HepG2 (cell line): ENCODE measurements around the gene UBR3. TPM values are rescaled to one million over a fixed set of nuclear protein-coding genes. Genes with fewer than 3 reads are reported as not detected.

Experiments used
- ATAC-seq: fragments of 200-7000 bp; cut with Tn5 transposase; 3 replicates; pipeline ENCODE4 v1.9.1; 2020; ENCODE audit warnings: mild to moderate bottlenecking, moderate library complexity
- BruUV-seq: library from RNA; stranded (reverse); fragments of 400-500 nt; replicated peaks from 2 replicates; lab custom pipeline; 2021; lab: Mats Ljungman, UMichigan
- CTCF ChIA-PET: fragments of 300-600 bp; formaldehyde crosslinking; extraction: SDS; loops from one replicate; lab custom pipeline; 2021; ENCODE audit warnings: low total read pairs, inconsistent platforms, low intra/inter-chr PET ratio; lab: Yijun Ruan, JAX
- POLR2A ChIA-PET: fragments of 350-600 bp; sonication (Branson Sonifier 250); formaldehyde crosslinking; loops from one replicate; lab custom pipeline; 2020; ENCODE audit warnings: antibody characterized with exemption, inconsistent platforms; lab: Yijun Ruan, JAX
- DNase-seq: peaks from one replicate; pipeline ENCODE4 v3.0.0-alpha.2; 2015; ENCODE audit warnings: low spot score
- FAIRE-seq: peaks from 3 replicates; lab custom pipeline; 2011; peaks lifted over from hg19 to GRCh38; lab: Jason Lieb, UNC
- H2AFZ ChIP-seq: one replicate; pipeline ENCODE4 v1.6.1; 2011; ENCODE audit warnings: low read length, inconsistent platforms
- H3K27ac ChIP-seq: fragments of 300-600 bp; 3 replicates; pipeline ENCODE4 v1.8.0; 2011; ENCODE audit warnings: mixed run types, mild to moderate bottlenecking, mixed read lengths, low read length, inconsistent platforms; ENCODE audit not compliant: insufficient read depth; ENCODE audit errors: extremely low read length
- H3K27me3 ChIP-seq, 2 experiments: fragments of 200-600 bp in 1 of 2; 2 replicates in 1 of 2; 3 replicates in 1 of 2; pipeline versions ENCODE4 v1.6.0 to v1.8.0; 2011; ENCODE audit warnings: low read length in 2 of 2, mild to moderate bottlenecking in 2 of 2, moderate library complexity in 2 of 2, inconsistent platforms in 1 of 2; ENCODE audit not compliant: insufficient read depth in 2 of 2, control insufficient read depth in 1 of 2
- H3K36me3 ChIP-seq, 2 experiments: fragments of 200-600 bp in 1 of 2; replicated peaks in 1 of 2; 2 replicates in 1 of 2; 3 replicates in 1 of 2; pipeline versions ENCODE4 v1.5.1 to v1.8.0; 2011; ENCODE audit warnings: low read length in 2 of 2, inconsistent platforms in 1 of 2; ENCODE audit not compliant: insufficient read depth in 2 of 2, control insufficient read depth in 1 of 2
- H3K4me1 ChIP-seq: 2 replicates; pipeline ENCODE4 v1.5.1; 2012; ENCODE audit warnings: low read length, inconsistent platforms; ENCODE audit not compliant: insufficient read depth
- H3K4me2 ChIP-seq: 2 replicates; pipeline ENCODE4 v1.6.0; 2011; ENCODE audit warnings: low read depth, low read length, inconsistent platforms
- H3K4me3 ChIP-seq, 3 experiments: fragments of 200-600 bp in 1 of 3; sonication (generic), shearing (Covaris generic) in 1 of 3; replicated peaks in 1 of 3; 2 replicates each; pipeline ENCODE4 v1.5.1; 2011 to 2016; ENCODE audit warnings: low read length in 3 of 3, inconsistent platforms in 2 of 3, low read depth in 2 of 3, mild to moderate bottlenecking in 2 of 3, control low read depth in 1 of 3, mixed read lengths in 1 of 3; ENCODE audit not compliant: insufficient read depth in 1 of 3
- H3K79me2 ChIP-seq: one replicate; pipeline ENCODE4 v1.6.1; 2011; ENCODE audit warnings: low read length, inconsistent platforms; ENCODE audit not compliant: insufficient read depth
- H3K9ac ChIP-seq: 2 replicates; pipeline ENCODE4 v1.6.0; 2011; ENCODE audit warnings: mild to moderate bottlenecking, low read depth, low read length, inconsistent platforms; ENCODE audit not compliant: insufficient read depth
- H3K9me3 ChIP-seq: 2 replicates; pipeline ENCODE4 v1.5.1; 2012; ENCODE audit warnings: mild to moderate bottlenecking, low read length
- H4K20me1 ChIP-seq: 2 replicates; pipeline ENCODE4 v1.6.0; 2011; ENCODE audit warnings: inconsistent platforms, mild to moderate bottlenecking, low read length, moderate library complexity; ENCODE audit not compliant: insufficient read depth
- FOXJ3 ChIP-seq: sonication (generic); formaldehyde crosslinking; IDR thresholded peaks from 2 replicates; pipeline ENCODE4 v1.4.0; 2020; ENCODE audit warnings: missing genetic modification reagents, mild to moderate bottlenecking, borderline replicate concordance
- MAFK ChIP-seq, 2 experiments: IDR thresholded peaks in 1 of 2; conservative IDR thresholded peaks in 1 of 2; 2 replicates each; pipeline ENCODE4 v1.6.1; 2011; ENCODE audit warnings: improper control_type of control experiment in 2 of 2, low read length in 2 of 2
- NFYB ChIP-seq: sonication (generic); formaldehyde crosslinking; IDR thresholded peaks from 2 replicates; pipeline ENCODE4 v1.4.0; 2020; ENCODE audit warnings: missing genetic modification reagents
- PRDM4 ChIP-seq: sonication (generic); formaldehyde crosslinking; IDR thresholded peaks from 2 replicates; pipeline ENCODE4 v1.9.0; 2021; ENCODE audit warnings: missing genetic modification reagents, borderline replicate concordance
- ZMYM2 ChIP-seq: sonication (generic); formaldehyde crosslinking; IDR thresholded peaks from 2 replicates; pipeline ENCODE4 v1.8.0; 2022; ENCODE audit warnings: mild to moderate bottlenecking, missing genetic modification reagents
- ZNF12 ChIP-seq: sonication (generic); formaldehyde crosslinking; IDR thresholded peaks from 2 replicates; pipeline ENCODE4 v1.5.0; 2020; ENCODE audit warnings: missing genetic modification reagents
- ZNF333 ChIP-seq: sonication (generic); formaldehyde crosslinking; IDR thresholded peaks from 2 replicates; pipeline ENCODE4 v1.4.0; 2020; ENCODE audit warnings: mild to moderate bottlenecking, missing genetic modification reagents, borderline replicate concordance
- ZNF350 ChIP-seq: sonication (generic); formaldehyde crosslinking; IDR thresholded peaks from 2 replicates; pipeline ENCODE4 v1.4.0; 2020; ENCODE audit warnings: mild to moderate bottlenecking, low read depth, missing genetic modification reagents, borderline replicate concordance
- ZNF44 ChIP-seq: sonication (generic); formaldehyde crosslinking; IDR thresholded peaks from 2 replicates; pipeline ENCODE4 v1.5.1; 2020; ENCODE audit warnings: mild to moderate bottlenecking, missing genetic modification reagents
- ZNF552 ChIP-seq: sonication (generic); formaldehyde crosslinking; IDR thresholded peaks from 2 replicates; pipeline ENCODE4 v1.9.0; 2022; ENCODE audit warnings: missing genetic modification reagents, mild to moderate bottlenecking, borderline replicate concordance
- ZNF878 ChIP-seq: sonication (generic); formaldehyde crosslinking; IDR thresholded peaks from 2 replicates; pipeline ENCODE4 v1.8.1; 2023; ENCODE audit warnings: mild to moderate bottlenecking, missing genetic modification reagents, moderate library complexity
- ZSCAN25 ChIP-seq: sonication (generic); formaldehyde crosslinking; IDR thresholded peaks from 2 replicates; pipeline ENCODE4 v1.8.0; 2022; ENCODE audit warnings: mild to moderate bottlenecking, missing genetic modification reagents
- WGBS: methylation state at CpG from one replicate; pipeline ENCODE4 v1.1.6; 2017; ENCODE audit warnings: low lambda C conversion rate; 5-methylcytosine and 5-hydroxymethylcytosine counted together
- in situ Hi-C: cut with HindIII; loops from 2 replicates; pipeline ENCODE4 v1.10.0; 2017; ENCODE audit warnings: low pct_unique_long_range_greater_than_20kb; ENCODE audit not compliant: extremely low pct_ligation_motif_present
- intact Hi-C: fragments of 100-400 bp; cut with micrococcal nuclease; formaldehyde crosslinking; loops from one replicate; pipeline ENCODE4 v1.10.0; 2022; ENCODE audit not compliant: unreplicated experiment
- polyA plus RNA-seq, 8 experiments: library from polyadenylated mRNA; depleted of rRNA in 3 of 8; stranded (reverse) in 7 of 8; unstranded in 1 of 8; fragments of >200 nt; fragmentation: Illumina TruSeq in 4 of 8; extraction: Trizol in 4 of 8; gene quantifications; 2 replicates each; pipeline versions ENCODE4 v1.2.1 to v1.2.3, GENCODE V29; 2011 to 2016; ENCODE audit warnings: low read depth in 4 of 8, missing spikeins in 1 of 8, mixed read lengths in 1 of 8; ENCODE audit not compliant: insufficient read depth in 1 of 8
- total RNA-seq, 5 experiments: library from RNA; depleted of rRNA; stranded (reverse); fragments of >200 nt; fragmentation: Illumina TruSeq; extraction: Trizol; gene quantifications; 2 replicates each; pipeline ENCODE4 v1.2.3, GENCODE V29; 2016; ENCODE audit warnings: low read depth in 1 of 5
- TF ChIP-seq, protein P1 (sequence below): sonication (generic); formaldehyde crosslinking; IDR thresholded peaks from 2 replicates; pipeline ENCODE4 v1.5.1; 2020; ENCODE audit warnings: missing genetic modification reagents, mild to moderate bottlenecking, borderline replicate concordance
- TF ChIP-seq, protein P2 (sequence below): sonication (generic); formaldehyde crosslinking; IDR thresholded peaks from 2 replicates; pipeline ENCODE4 v1.4.0; 2020; ENCODE audit warnings: missing genetic modification reagents
- TF ChIP-seq, protein P3 (sequence below): sonication (generic); formaldehyde crosslinking; IDR thresholded peaks from 2 replicates; pipeline ENCODE4 v1.4.0; 2020; ENCODE audit warnings: missing genetic modification reagents

Gene UBR3
- total and polyA plus RNA-seq, 2 of the 13 experiments (the other 11 are each of a cell fraction or from before 2014, with no cell fraction given): 15.1 to 28.0 TPM

DNA sequence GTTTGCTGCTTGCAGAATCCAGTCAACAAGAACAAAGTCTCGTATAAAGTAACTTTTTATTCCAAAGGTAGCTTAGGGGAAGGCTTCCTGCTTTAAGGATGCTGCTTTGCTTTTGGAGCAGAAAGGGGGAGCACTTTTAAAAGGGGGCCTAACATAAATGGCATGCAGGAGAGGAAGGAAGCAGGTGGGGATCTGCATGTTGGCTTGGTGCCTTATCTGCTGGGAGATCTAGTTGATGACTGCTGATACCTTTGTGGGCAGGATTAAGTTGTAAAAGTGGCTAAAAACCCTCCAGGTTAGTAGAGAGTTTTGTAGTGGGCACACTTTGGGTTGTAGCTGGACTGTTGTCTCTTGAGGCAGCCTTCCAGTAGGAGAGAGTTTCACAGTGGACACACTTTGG is 22.5 kb downstream of the UBR3 start:
- peaks cover 60% of the 10 kb centered on the region for H3K79me2 ChIP-seq
- POLR2A ChIA-PET: no interaction called here

More for the DNA sequence above, 22.5 kb downstream of the UBR3 start:
- BruUV-seq: no TSS peak
- no peak for FAIRE-seq
- TF ChIP-seq ZNF12 (CRISPR knock-in tag) (no peak), ZSCAN25 (CRISPR knock-in tag) (no peak), FOXJ3 (no peak), ZNF552 (CRISPR knock-in tag) (no peak), MAFK (conservative IDR thresholded peaks at IDR 0.05 in 1 of 2, IDR thresholded peaks at IDR 0.05 in 1 of 2; ENCODE audit: low read length in 2 of 2) (no peak), PRDM4 (CRISPR knock-in tag) (no peak), ZMYM2 (no peak), ZNF350 (CRISPR knock-in tag) (no peak), ZNF333 (CRISPR knock-in tag) (no peak), ZNF878 (CRISPR knock-in tag) (no peak), ZNF44 (CRISPR knock-in tag) (no peak), NFYB (CRISPR knock-in tag) (no peak)
- TF ChIP-seq, protein P1, sequence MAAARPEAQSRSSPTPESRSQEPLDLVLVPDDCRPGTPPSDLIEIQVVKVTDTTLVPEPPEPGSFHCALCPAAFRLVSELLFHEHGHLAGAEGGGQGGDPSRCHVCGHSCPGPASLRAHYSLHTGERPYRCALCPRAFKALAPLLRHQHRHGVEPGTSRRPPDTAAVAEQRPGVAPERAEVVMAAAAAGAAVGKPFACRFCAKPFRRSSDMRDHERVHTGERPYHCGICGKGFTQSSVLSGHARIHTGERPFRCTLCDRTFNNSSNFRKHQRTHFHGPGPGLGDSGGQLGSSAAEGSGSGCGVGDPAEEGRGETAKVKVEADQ (CRISPR knock-in tag): no peak
- TF ChIP-seq, protein P2, sequence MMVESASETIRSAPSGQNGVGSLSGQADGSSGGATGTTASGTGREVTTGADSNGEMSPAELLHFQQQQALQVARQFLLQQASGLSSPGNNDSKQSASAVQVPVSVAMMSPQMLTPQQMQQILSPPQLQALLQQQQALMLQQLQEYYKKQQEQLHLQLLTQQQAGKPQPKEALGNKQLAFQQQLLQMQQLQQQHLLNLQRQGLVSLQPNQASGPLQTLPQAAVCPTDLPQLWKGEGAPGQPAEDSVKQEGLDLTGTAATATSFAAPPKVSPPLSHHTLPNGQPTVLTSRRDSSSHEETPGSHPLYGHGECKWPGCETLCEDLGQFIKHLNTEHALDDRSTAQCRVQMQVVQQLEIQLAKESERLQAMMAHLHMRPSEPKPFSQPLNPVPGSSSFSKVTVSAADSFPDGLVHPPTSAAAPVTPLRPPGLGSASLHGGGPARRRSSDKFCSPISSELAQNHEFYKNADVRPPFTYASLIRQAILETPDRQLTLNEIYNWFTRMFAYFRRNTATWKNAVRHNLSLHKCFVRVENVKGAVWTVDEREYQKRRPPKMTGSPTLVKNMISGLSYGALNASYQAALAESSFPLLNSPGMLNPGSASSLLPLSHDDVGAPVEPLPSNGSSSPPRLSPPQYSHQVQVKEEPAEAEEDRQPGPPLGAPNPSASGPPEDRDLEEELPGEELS: no peak
- TF ChIP-seq, protein P3, sequence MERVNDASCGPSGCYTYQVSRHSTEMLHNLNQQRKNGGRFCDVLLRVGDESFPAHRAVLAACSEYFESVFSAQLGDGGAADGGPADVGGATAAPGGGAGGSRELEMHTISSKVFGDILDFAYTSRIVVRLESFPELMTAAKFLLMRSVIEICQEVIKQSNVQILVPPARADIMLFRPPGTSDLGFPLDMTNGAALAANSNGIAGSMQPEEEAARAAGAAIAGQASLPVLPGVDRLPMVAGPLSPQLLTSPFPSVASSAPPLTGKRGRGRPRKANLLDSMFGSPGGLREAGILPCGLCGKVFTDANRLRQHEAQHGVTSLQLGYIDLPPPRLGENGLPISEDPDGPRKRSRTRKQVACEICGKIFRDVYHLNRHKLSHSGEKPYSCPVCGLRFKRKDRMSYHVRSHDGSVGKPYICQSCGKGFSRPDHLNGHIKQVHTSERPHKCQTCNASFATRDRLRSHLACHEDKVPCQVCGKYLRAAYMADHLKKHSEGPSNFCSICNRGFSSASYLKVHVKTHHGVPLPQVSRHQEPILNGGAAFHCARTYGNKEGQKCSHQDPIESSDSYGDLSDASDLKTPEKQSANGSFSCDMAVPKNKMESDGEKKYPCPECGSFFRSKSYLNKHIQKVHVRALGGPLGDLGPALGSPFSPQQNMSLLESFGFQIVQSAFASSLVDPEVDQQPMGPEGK (CRISPR knock-in tag): no peak
- Histone ChIP-seq H3K9me3 (no peaks in the 10 kb centered on the region), H3K27me3 (no peaks in the 10 kb centered on the region), H3K4me3 (no peak overlapping the region), H4K20me1 (peaks cover 2% of the 10 kb centered on the region; the same call in 1 of the 2 replicates), H2AFZ (no peak overlapping the region), H3K9ac (no peak overlapping the region), H3K27ac (no peak overlapping the region), H3K4me2 (no peak overlapping the region), H3K36me3 (peaks cover 1 to 3% of the 10 kb centered on the region in 2 experiments; a peak in 3 of 5 replicates), H3K4me1 (peaks cover 21% of the 10 kb centered on the region)
- peak; percentile 26; the same call in 2 of the 3 replicates for ATAC-seq
- in situ Hi-C loops: no loop called here
- intact Hi-C loops: no loop called here
- WGBS: 100% methylated on average over 1 of the region's 1 CpG
- CTCF ChIA-PET: no interaction called here
- no peak for DNase-seq
